Measurements from ENCODE around the gene C17orf67. TPM values are rescaled to one million over a fixed set of nuclear protein-coding genes. Genes with fewer than 3 reads are reported as not detected.

The C17orf67 gene
- total and polyA plus RNA-seq, 2 of the 13 experiments (the other 11 are each of a cell fraction or from before 2014, with no cell fraction given): 0.41 to 0.86 TPM

DNA sequence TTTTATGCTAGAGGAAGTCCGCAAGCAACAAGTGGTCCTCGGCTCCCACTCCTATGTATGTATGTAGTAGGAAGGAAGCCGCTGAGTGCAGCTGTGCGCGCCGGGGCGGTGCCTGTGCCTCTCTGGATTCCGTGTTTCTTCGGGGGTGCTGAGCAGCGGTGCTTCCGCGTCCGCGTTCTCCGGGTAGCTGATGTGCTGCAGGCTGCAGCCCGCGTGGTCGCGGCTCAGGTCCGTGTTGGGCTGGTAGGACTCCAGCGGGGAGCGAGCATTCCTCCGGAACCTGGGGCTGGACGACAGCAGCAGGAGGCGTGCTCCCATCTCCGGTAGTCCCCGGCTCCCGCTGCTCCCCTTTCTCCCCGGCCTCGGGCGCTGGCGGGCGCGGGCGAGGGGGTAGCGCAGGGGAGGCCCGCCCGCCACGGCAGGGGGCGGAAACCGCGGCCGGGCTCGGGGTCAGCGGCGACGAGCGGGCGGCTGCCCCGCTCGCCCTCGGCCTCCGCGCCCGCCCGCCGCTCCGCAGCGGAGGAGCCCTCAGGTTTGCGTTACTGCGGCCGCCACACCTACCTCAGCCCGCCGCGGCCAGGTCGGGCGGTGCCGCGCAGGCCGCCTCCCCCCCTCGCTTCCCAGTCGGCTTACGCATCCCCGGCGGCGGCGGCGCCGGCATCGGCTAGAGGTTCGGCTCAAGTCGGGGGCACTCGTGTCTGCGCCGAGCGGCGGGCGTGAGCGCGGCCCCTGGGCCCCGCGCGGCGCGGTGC, 487 bp downstream of the C17orf67 start (continued):
- TF ChIP-seq ZNF207 (IDR thresholded peaks at IDR 0.05; ENCODE audit: borderline replicate concordance) (no peak), RFXAP (CRISPR knock-in tag; IDR thresholded peaks at IDR 0.05; ENCODE audit: borderline replicate concordance) (no peak), GABPB1 (CRISPR knock-in tag; IDR thresholded peaks at IDR 0.05) (peak; percentile 66; the same call in 1 of the 2 replicates), HMGA1 (CRISPR knock-in tag; conservative IDR thresholded peaks at IDR 0.05) (no peak), RFX5 (IDR thresholded peaks at IDR 0.05; ENCODE audit: low read depth, low read length) (no peak), BRD4 (CRISPR knock-in tag; IDR thresholded peaks at IDR 0.05) (no peak), MEIS1 (CRISPR knock-in tag; IDR thresholded peaks at IDR 0.05; ENCODE audit: borderline replicate concordance) (peak; percentile 77), ZFP90 (CRISPR knock-in tag; IDR thresholded peaks at IDR 0.05; ENCODE audit: borderline replicate concordance) (no peak), ZNF776 (CRISPR knock-in tag; IDR thresholded peaks at IDR 0.05) (peak; percentile 10), ZFP62 (CRISPR knock-in tag; IDR thresholded peaks at IDR 0.05) (no peak), ZBTB20 (CRISPR knock-in tag; IDR thresholded peaks at IDR 0.05; ENCODE audit: borderline replicate concordance, low read depth) (no peak), ZNF235 (CRISPR knock-in tag; IDR thresholded peaks at IDR 0.05; ENCODE audit: borderline replicate concordance) (0 out of 2 replicates have a peak, but pooled peaks have one; percentile 27), RFX3 (CRISPR knock-in tag; IDR thresholded peaks at IDR 0.05) (no peak)
- TF ChIP-seq, protein P1, sequence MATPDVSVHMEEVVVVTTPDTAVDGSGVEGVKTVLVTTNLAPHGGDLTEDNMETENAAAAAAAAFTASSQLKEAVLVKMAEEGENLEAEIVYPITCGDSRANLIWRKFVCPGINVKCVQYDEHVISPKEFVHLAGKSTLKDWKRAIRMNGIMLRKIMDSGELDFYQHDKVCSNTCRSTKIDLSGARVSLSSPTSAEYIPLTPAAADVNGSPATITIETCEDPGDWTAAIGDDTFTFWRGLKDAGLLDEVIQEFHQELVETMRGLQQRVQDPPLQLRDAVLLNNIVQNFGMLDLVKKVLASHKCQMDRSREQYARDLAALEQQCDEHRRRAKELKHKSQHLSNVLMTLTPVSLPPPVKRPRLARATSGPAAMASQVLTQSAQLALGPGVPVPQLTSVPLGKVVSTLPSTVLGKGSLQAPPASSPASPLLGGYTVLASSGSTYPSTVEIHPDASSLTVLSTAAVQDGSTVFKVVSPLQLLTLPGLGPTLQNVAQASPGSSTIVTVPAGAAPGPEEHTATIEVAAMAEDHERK (CRISPR knock-in tag; IDR thresholded peaks at IDR 0.05; ENCODE audit: low read depth): no peak
- TF ChIP-seq, protein P2, sequence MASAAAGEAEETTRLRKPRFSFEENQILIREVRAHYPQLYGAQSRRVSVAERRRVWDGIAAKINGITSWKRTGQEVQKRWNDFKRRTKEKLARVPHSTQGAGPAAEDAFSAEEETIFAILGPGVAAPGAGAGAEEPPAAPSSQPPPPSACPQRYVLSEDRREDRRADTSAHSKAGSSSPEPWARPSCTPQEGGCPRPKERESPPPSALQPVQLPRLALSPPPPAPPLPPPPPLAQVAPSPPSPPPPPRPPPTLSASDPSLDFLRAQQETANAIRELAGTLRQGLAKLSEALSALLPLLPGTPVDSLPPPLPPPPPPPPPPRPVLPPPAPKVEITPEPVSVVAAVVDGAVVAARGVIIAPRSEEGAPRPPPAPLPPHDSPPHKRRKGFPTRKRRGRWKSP (CRISPR knock-in tag; IDR thresholded peaks at IDR 0.05): peak; percentile 44; the same call in 1 of the 2 replicates
- TF ChIP-seq, protein P3, sequence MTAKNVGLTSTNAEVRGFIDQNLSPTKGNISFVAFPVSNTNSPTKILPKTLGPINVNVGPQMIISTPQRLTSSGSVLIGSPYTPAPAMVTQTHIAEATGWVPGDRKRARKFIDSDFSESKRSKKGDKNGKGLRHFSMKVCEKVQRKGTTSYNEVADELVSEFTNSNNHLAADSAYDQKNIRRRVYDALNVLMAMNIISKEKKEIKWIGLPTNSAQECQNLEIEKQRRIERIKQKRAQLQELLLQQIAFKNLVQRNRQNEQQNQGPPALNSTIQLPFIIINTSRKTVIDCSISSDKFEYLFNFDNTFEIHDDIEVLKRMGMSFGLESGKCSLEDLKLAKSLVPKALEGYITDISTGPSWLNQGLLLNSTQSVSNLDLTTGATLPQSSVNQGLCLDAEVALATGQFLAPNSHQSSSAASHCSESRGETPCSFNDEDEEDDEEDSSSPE (CRISPR knock-in tag; IDR thresholded peaks at IDR 0.05): peak; percentile 30
- TF ChIP-seq, protein P4, sequence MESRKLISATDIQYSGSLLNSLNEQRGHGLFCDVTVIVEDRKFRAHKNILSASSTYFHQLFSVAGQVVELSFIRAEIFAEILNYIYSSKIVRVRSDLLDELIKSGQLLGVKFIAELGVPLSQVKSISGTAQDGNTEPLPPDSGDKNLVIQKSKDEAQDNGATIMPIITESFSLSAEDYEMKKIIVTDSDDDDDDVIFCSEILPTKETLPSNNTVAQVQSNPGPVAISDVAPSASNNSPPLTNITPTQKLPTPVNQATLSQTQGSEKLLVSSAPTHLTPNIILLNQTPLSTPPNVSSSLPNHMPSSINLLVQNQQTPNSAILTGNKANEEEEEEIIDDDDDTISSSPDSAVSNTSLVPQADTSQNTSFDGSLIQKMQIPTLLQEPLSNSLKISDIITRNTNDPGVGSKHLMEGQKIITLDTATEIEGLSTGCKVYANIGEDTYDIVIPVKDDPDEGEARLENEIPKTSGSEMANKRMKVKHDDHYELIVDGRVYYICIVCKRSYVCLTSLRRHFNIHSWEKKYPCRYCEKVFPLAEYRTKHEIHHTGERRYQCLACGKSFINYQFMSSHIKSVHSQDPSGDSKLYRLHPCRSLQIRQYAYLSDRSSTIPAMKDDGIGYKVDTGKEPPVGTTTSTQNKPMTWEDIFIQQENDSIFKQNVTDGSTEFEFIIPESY (CRISPR knock-in tag; IDR thresholded peaks at IDR 0.05): no peak
- TF ChIP-seq, protein P5, sequence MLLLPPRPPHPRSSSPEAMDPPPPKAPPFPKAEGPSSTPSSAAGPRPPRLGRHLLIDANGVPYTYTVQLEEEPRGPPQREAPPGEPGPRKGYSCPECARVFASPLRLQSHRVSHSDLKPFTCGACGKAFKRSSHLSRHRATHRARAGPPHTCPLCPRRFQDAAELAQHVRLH (CRISPR knock-in tag; IDR thresholded peaks at IDR 0.05; ENCODE audit: borderline replicate concordance, low read depth): 0 out of 2 replicates have a peak, but pooled peaks have one; percentile 4
- TF ChIP-seq, protein P6, sequence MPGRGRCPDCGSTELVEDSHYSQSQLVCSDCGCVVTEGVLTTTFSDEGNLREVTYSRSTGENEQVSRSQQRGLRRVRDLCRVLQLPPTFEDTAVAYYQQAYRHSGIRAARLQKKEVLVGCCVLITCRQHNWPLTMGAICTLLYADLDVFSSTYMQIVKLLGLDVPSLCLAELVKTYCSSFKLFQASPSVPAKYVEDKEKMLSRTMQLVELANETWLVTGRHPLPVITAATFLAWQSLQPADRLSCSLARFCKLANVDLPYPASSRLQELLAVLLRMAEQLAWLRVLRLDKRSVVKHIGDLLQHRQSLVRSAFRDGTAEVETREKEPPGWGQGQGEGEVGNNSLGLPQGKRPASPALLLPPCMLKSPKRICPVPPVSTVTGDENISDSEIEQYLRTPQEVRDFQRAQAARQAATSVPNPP (CRISPR knock-in tag; IDR thresholded peaks at IDR 0.05): no peak
- TF ChIP-seq, protein P7, sequence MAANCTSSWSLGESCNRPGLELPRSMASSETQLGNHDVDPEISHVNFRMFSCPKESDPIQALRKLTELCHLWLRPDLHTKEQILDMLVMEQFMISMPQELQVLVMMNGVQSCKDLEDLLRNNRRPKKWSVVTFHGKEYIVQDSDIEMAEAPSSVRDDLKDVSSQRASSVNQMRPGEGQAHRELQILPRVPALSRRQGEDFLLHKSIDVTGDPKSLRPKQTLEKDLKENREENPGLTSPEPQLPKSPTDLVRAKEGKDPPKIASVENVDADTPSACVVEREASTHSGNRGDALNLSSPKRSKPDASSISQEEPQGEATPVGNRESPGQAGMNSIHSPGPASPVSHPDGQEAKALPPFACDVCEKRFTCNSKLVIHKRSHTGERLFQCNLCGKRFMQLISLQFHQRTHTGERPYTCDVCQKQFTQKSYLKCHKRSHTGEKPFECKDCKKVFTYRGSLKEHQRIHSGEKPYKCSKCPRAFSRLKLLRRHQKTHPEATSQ (CRISPR knock-in tag; IDR thresholded peaks at IDR 0.05; ENCODE audit: borderline replicate concordance): no peak
